Pancreas (tissue), 10 donors: ENCODE data around the gene ADAMTSL2. TPM values are rescaled to one million over a fixed set of nuclear protein-coding genes. Genes with fewer than 3 reads are reported as not detected.

Experiments used
- ATAC-seq, 4 donors: fragments of 200-7000 bp; cut with Tn5 transposase; one replicate each; pipeline versions ENCODE4 v1.8.0 to v1.9.1; 2020; ENCODE audit warnings: mild to moderate bottlenecking in 4 of 4, moderate library complexity in 4 of 4
- DNase-seq, 6 donors: peaks; one replicate each; pipeline ENCODE4 v3.0.0-alpha.2; 2020
- FAIRE-seq: peaks from 2 replicates; lab custom pipeline; 2012; peaks lifted over from hg19 to GRCh38; lab: Jason Lieb, UNC
- H3K27ac ChIP-seq, 4 donors: fragments of 200-600 bp; sonication (generic); 1 replicate in 3 of 4; 2 replicates in 1 of 4; pipeline versions ENCODE4 v1.5.0 to v1.8.0; 2020
- H3K27me3 ChIP-seq, 4 donors: fragments of 200-600 bp; one replicate each; pipeline ENCODE4 v1.8.0; 2021
- H3K36me3 ChIP-seq, 3 donors: fragments of 200-600 bp; sonication (generic) in 1 of 3; one replicate each; pipeline versions ENCODE4 v1.5.0 to v1.8.0; 2020 to 2021
- H3K4me1 ChIP-seq, 3 donors: fragments of 200-600 bp; one replicate each; pipeline ENCODE4 v1.8.0; 2021
- H3K4me3 ChIP-seq, 4 donors: fragments of 200-600 bp; sonication (generic) in 2 of 4; one replicate each; pipeline versions ENCODE4 v1.5.0 to v1.8.0; 2020 to 2021
- H3K9me3 ChIP-seq, 4 donors: fragments of 200-600 bp; one replicate each; pipeline ENCODE4 v1.8.0; 2021
- CTCF ChIP-seq, 4 donors: fragments of 200-600 bp; sonication (generic) in 3 of 4; IDR thresholded peaks; one replicate each; pipeline versions ENCODE4 v1.5.0 to v1.8.0; 2021; ENCODE audit warnings: antibody characterized with exemption in 4 of 4
- WGBS, 2 donors: extraction: QIAGEN DNeasy Blood & Tissue Kit; methylation state at CpG; one replicate each; pipeline ENCODE4 v1.1.7; 2013; 5-methylcytosine and 5-hydroxymethylcytosine counted together
- intact Hi-C, 3 donors: fragments of 100-400 bp; cut with DNase I; formaldehyde crosslinking; loops; one replicate each; pipeline versions ENCODE4 v1.11.1 to v1.14.2; 2022
- polyA plus RNA-seq, 2 donors: library from polyadenylated mRNA; stranded (reverse); fragments of 200-250 nt; gene quantifications; one replicate each; pipeline ENCODE4 v1.2.3, GENCODE V29; 2013
- total RNA-seq, 6 donors: library from RNA; stranded (reverse); fragmentation: NEBNext Ultra II Directional in 4 of 6; extraction: Animal tissue kit (Norgen Biotek cat#: 25700) in 4 of 6; gene quantifications; one replicate each; pipeline versions ENCODE4 v1.2.1 to v1.2.4, GENCODE V29; 2021 to 2023
- donor health status: healthy with polysubstance abuse.
- donor health status: DM: no; HTN: no; CAD: no; lungs with moderate emphysema.
- donor health status: DM: no; HTN: no; CAD: no.
- donor health status: control.
- donor health status: control.
- donor health status: Bipolar disorder and iron deficiency.
- donor health status: DM: yes; HTN: yes; CAD: no.
- donor health status: DM: no; HTN: no; CAD: no.
- donor health status: DM: no; HTN: no; CAD: no.
- donor health status: DM: yes; HTN: yes; CAD: no.

The ADAMTSL2 gene
- total and polyA plus RNA-seq, 8 donors: 1.5 to 12.9 (median 3.2) TPM

- WGBS, 2 donors: 83 to 87% methylated on average over 2 of the region's 2 CpGs
Measured at GRCh38 chr9:133594310-133594709, 59.8 kb downstream of the ADAMTSL2 start.

GRCh38 chr9:133595910-133596309 is 61.4 kb downstream of the ADAMTSL2 start:
- WGBS, 2 donors: 79 to 87% methylated on average over 8 of the region's 8 CpGs
- H3K36me3 ChIP-seq: no peaks in the 10 kb centered on the region
- H3K9me3 ChIP-seq: no peaks in the 10 kb centered on the region
- FAIRE-seq: no peak
- no peak overlapping the region for H3K4me3 ChIP-seq
- intact Hi-C loops: no loop called here
- no peaks in the 10 kb centered on the region for H3K27me3 ChIP-seq
- no peaks in the 10 kb centered on the region for H3K4me1 ChIP-seq
- no peak for ATAC-seq
- TF ChIP-seq CTCF (IDR thresholded peaks at IDR 0.05): no peak
- DNase-seq: peak in 1 of 6 donors; percentile 13
- H3K27ac ChIP-seq: no peak overlapping the region

More at GRCh38 chr9:133594310-133594709, 59.8 kb downstream of the ADAMTSL2 start:
- Histone ChIP-seq H3K4me3 (no peak overlapping the region), H3K27ac (no peak overlapping the region), H3K27me3 (no peaks in the 10 kb centered on the region), H3K9me3 (no peaks in the 10 kb centered on the region), H3K36me3 (no peaks in the 10 kb centered on the region), H3K4me1 (no peaks in the 10 kb centered on the region)
- FAIRE-seq (no peak), DNase-seq (peak in 1 of 6 donors; percentile 1), ATAC-seq (no peak)
- TF ChIP-seq CTCF (IDR thresholded peaks at IDR 0.05): no peak
- intact Hi-C loops: no loop called here

- 68 to 75% methylated on average over 7 of the region's 7 CpGs for WGBS, 2 donors
- no peak for DNase-seq
- no peaks in the 10 kb centered on the region for H3K27me3 ChIP-seq
- H3K4me3 ChIP-seq: no peak overlapping the region
- no peaks in the 10 kb centered on the region for H3K36me3 ChIP-seq
- no peak for ATAC-seq
- no peak for FAIRE-seq
- no peaks in the 10 kb centered on the region for H3K4me1 ChIP-seq
- no peak overlapping the region for H3K27ac ChIP-seq
- intact Hi-C loops: no loop called here
- H3K9me3 ChIP-seq: no peaks in the 10 kb centered on the region
- TF ChIP-seq CTCF (IDR thresholded peaks at IDR 0.05): no peak
Measured at GRCh38 chr9:133597316-133597957, 62.9 kb downstream of the ADAMTSL2 start.

GRCh38 chr9:133598978-133599377 is 64.5 kb downstream of the ADAMTSL2 start:
- no peaks in the 10 kb centered on the region for H3K9me3 ChIP-seq
- FAIRE-seq: no peak
- H3K4me1 ChIP-seq: no peaks in the 10 kb centered on the region
- no peaks in the 10 kb centered on the region for H3K27me3 ChIP-seq
- H3K27ac ChIP-seq: no peak overlapping the region
- peak in 1 of 6 donors; percentile 27 for DNase-seq
- WGBS, 2 donors: 75 to 81% methylated on average over 7 of the region's 7 CpGs
- ATAC-seq: no peak
- intact Hi-C loops: no loop called here
- no peak for TF ChIP-seq CTCF (IDR thresholded peaks at IDR 0.05)
- H3K36me3 ChIP-seq: no peaks in the 10 kb centered on the region
- H3K4me3 ChIP-seq: no peak overlapping the region

GRCh38 chr9:133599470-133600173 is 65.1 kb downstream of the ADAMTSL2 start:
- Histone ChIP-seq H3K4me3 (no peak overlapping the region), H3K36me3 (no peaks in the 10 kb centered on the region), H3K4me1 (no peaks in the 10 kb centered on the region), H3K27ac (no peak overlapping the region), H3K27me3 (no peaks in the 10 kb centered on the region), H3K9me3 (no peaks in the 10 kb centered on the region)
- intact Hi-C loops: no loop called here
- no peak for FAIRE-seq
- TF ChIP-seq CTCF (IDR thresholded peaks at IDR 0.05): no peak
- WGBS, 2 donors: 87 to 95% methylated on average over 6 of the region's 6 CpGs
- no peak for ATAC-seq
- no peak for DNase-seq
